Stimulated activated CD4-positive, alpha-beta T cell treated with anti-CD3 and anti-CD28 coated beads, Interleukin-15, amount 100 ng/mL, for 1 hour (primary cell): ENCODE results near the gene B9D2.
A peak's percentile ranks its signal among the peaks of the same experiment; 100 is the strongest.

Experiments
- DNase-seq, 2 donors: peaks; one replicate each; pipeline ENCODE4 v3.0.0-alpha.2; 2020; ENCODE audit warnings: low read depth in 1 of 2, low spot score in 1 of 2

B9D2 gene

DNA sequence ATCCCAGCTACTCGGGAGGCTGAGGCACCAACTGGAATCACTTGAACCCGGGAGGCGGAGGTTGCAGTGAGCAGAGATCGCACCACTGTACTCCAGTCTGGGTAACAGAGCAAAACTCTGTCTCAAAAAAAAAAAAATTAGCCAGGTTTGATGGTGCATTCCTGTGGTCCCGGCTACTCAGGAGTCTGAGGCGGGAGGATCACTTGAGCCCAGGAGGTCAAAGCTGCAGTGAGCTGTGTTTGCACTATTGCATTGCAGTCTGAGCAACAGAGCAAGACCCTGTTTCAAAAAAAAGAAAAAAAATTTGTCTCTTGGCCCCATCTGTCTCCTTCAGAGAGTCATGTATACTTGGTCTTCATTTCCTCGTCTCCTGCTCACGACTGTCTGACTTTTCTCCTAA is 52.3 kb downstream of the B9D2 start:
- no peak for DNase-seq

DNA sequence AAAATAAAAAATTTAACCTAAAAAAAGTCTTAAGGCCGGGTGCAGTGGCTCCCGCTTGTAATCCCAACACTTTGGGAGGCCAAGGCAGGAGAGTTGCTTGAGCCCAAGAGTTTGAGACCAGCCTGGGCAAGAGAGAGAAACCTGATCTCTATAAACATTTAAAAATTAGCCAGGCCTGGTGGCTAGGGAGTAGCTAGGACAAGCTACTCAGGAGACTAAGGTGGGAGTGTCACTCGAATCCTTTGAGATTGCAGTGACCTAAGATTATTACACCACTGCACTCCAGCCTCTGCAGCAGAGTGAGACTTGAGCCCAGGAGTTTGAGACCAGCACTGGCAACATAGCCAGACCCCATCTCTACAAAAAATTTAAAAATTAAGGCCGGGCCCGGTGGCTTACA is 52.9 kb downstream of the B9D2 start:
- DNase-seq: no peak

DNA sequence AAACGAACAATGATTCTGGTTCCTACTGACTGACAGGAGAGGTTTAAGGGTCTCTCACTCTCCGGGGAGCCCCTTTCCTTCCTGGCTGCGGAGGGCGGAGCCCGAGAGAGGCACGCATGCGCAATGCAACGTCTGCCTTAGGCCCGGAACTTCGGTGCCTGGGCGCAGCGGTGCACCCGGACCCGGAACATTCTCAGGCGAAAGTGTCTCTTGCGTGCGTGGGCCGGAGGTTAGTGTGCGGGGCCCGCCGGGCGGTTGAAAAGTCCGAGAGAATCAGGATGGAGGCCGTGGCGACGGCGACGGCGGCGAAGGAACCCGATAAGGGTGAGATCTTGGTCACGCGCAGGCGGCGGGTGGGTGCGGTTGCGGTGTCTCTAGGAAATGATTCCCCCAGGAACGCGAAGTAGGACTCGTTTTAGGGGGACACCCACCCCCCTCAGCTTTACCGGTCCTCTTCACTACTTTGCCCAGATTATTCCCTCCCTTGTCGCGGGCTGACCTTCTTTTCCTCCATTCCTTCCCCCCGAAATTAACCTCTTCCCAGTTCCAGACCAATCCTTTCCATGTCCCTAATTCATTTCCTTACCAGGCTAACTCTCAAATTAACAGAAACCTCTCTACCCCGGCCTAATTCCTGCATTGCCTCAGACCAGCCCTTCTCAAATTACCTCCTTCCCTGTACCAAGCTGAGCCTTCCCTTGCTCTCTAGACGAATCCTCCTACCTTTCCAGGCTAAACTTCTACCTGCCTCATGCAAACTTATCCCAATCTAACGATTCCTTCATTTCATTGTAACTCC is 53.7 kb downstream of the B9D2 start, which contains the start of gene CCDC97:
Gene CCDC97 (plus strand): TSS at position 140 of the 799 bp plus-strand sequence. CDS start 139 bp downstream, at position 279.
- DNase-seq: peak; percentile 81 to 84

DNA sequence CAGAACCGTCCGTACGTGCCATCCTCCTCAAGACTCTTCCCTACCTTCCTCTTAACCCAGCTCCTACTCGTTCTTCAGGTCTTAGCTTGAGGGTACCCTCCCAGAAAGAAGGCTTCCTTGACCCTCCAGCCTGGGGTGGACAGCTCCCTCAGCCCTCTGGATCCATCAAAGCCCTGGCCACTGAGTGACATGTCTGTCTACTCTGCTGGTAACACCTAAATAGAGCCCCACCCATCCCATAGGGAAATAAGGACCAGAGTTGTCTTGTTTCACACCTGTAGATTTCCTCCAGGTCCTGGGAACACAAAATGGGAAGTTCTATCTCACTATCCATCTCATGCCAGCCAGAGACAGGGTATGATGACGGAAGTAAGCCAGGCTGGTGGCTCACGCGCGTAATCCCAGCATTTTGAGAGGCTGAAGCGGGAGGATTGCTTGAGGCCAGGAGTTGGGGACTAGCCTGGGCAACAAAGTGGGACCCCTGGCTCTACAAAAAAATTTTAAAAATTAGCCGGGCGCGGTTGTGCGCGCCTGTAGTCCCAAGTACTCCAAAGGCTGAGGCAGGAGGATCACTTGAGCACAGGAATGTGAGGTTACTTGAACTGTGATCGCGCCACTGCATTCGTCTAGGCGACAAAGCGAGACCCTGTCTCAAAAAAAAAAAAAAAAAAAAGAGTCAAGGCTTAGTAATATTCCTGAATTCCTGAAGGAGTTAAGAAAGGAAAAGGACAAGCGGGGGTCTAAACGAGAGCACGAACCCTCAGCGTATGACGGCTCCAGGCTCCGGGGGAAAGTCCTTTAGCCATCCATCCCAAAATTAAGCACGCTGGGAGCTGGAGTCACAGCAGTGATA is 54.5 kb downstream of the B9D2 start:
- no peak for DNase-seq

DNA sequence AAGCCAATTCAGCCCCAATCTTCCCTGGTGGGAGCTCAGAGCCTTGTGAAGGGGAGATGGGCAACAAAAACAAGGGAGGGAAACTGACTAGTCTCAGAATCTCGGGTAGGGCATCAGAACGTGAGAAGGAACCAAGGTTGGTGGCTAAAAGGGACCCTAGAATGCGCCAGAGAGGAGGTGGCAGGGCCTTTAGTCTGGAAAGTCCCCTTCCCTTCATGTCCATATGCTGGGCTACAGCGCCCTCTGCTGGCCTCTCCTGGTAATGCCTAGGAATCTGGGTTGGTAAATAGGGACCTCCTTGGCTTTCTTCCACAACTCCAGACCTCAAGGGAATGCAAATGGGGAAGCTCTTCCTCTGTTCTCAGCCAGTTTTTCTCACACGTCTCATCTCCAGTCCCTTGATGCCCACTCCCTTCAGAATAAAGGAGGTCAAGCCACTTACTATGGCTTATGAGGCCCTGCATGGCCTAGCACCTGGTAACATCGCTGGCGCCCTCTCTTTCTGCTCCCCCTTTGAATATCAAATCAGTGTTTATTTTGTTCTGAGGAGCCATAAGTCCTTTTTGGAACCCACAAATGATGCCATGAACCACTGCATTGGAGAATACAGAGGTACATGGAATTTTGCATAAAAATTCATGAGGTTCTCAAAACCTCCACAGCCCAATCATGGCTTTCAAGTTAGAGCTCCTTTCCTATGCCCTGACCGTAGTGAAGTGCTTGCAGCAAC is 55.3 kb downstream of the B9D2 start:
- DNase-seq: peak; percentile 86 to 91

DNA sequence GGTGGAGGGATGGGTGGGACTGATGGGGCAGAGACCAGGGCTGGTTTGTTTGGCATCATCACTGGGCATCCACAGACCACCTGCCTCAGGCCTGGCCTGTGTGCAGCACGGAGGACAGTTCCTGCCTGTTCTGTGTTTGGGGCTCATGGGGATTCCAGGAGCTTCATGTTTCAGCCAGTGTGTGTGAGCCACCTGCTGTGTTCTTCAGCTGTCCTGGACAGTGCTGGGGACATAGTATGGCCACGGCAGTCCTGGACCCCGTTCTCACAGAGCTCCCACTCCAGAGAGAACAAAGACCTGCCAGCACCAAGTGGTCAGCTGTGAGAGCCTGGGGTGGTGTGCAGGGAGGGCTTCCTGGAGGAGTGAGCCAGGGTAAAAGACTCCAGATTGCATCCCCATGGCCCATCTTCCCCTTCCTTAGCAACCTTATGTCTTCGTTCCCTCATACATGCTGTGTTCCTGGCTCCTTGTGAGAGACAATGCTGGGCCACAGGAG is 55.9 kb downstream of the B9D2 start:
- no peak for DNase-seq

DNA sequence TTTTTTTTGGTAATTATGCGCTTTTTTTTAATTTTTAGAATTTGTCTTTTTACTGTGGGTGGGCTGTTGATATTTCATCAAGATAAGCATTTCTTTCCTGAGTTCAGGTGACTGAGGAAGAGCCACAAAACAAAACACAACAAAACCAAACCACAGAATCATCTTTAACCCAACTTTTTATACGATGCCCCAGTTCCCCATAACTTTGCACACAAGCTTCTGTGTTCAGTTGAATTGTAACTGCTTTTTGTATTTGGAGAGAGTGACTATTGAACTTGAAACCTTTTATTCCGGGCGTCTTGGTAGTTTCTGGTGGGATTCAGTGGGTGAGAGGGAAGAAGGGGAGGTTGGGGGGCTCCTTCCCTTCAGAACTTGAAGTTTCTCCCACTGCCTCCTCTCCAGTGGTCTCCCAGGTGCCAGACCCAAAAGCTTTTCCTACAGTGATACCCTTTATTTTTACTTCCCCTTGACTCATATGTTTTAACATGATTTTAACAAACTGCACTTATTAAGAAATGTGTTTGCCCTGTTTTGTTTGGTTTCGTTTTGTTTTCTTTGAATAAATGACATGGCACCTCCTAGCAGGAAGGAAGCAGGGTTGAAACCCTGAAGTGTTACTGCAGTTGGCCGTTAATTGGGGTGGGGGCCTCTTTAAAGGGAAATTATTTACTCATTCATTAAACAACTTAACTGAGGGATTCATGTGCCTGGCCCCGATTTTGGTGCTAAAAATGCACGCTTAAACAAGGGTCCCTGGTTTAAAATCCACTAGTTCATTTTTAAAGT is 56.7 kb downstream of the B9D2 start:
- DNase-seq: no peak

DNA sequence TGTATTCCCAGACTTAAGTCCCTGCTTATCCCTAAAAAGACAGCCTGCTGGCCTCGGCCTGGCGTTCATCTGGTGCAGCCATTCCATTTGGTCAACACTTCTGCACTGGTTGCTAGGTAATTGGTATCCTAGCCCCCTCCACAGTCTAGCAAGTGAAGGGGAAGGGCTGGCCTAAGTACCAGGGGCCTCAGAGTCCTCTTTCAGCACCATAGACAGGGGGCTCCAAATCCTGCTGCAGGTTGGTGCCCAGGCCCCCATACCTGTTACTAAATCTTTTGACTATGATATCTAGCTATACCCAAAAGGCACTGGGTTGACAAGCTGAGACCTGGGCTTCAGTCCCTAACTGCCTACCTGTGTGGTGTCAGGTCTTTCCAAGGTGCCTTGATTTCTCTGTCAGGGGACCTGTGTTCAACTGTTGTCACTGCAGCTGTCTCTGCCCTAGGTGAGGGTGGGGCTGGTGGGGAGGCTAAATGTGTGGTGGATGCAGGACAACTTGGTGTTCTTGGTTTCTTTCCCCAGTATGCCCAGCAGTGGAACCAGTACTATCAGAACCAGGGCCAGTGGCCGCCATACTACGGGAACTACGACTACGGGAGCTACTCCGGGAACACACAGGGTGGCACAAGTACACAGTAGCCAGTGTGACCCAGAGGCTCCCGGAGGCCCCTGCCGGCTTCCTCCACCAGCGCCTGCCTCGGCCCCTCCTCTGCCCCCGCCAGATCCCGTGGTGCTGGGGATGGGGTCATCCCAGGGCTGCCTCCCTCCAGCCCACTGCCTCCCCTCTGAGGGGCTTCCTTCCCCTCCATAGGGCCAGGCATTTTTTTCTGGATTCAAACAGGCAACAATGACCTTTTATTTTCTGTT is 57.8 kb downstream of the B9D2 start:
- DNase-seq: no peak

DNA sequence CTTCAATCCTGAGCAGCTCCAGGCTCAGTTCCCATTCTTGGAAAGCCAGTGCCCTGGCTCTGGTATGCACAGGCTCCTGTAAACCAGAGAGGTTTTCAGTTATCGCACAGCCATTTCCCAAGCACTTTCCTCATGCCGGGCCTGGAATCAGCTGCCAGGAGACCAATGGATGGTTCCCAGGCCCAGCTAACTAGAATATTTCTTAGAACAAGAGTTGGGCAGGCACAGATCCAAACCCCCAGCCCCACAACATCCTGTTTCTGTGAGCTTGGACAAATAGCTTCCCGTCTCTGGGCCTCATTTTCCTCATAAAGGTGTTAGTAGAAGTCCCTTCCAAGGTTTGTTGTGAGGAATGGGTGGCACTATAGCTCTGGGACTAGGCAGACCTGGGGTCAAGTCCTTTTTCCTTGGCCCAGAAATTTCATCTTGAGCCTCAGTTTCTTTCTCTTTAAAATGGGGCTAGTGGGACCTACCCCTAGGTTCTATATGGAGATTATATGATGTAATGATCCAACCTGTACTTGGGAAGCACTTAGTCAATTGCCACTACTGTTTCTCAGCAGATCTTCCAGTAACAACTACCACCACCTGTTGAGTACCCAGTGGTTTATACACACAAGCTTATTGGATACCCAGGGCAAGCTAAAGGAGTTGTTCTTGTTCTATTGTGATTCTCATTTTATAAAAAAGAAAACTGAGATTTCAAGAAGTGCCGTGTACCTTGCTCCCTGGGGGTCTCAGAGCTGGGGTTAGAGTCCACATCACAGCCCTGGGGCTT is 59.1 kb downstream of the B9D2 start:
- no peak for DNase-seq
